Loucy (cell line): ENCODE data around the gene TUBG1.

ENCODE experiments used
- H2AFZ ChIP-seq: fragments of 200-600 bp; sonication (generic); 2 replicates; pipeline ENCODE4 v1.6.0; 2016; ENCODE audit warnings: antibody characterized with exemption, mild to moderate bottlenecking, low read length, moderate library complexity
- H3F3A ChIP-seq: fragments of 200-600 bp; 2 replicates; pipeline ENCODE4 v1.6.0; 2016; ENCODE audit warnings: antibody characterized with exemption, low read depth, mild to moderate bottlenecking
- H3K27me3 ChIP-seq: fragments of 200-600 bp; sonication (generic); 2 replicates; pipeline ENCODE4 v1.6.1; 2014; ENCODE audit warnings: low read length, mild to moderate bottlenecking; ENCODE audit not compliant: insufficient read depth, poor library complexity, severe bottlenecking
- H3K36me3 ChIP-seq: fragments of 200-600 bp; sonication (generic); 2 replicates; pipeline ENCODE4 v1.6.1; 2016; ENCODE audit warnings: low read length; ENCODE audit not compliant: insufficient read depth
- H3K4me1 ChIP-seq: fragments of 200-600 bp; sonication (generic); 2 replicates; pipeline ENCODE4 v1.5.1; 2014; ENCODE audit warnings: low read length, mild to moderate bottlenecking; ENCODE audit not compliant: insufficient read depth, poor library complexity, severe bottlenecking
- H3K4me2 ChIP-seq: fragments of 200-600 bp; sonication (generic); 2 replicates; pipeline ENCODE4 v1.6.0; 2014; ENCODE audit warnings: antibody characterized with exemption, low read length, low read depth, mild to moderate bottlenecking; ENCODE audit not compliant: poor library complexity, severe bottlenecking
- H3K4me3 ChIP-seq: fragments of 200-600 bp; sonication (generic); 2 replicates; pipeline ENCODE4 v1.5.1; 2014; ENCODE audit warnings: low read length, mild to moderate bottlenecking, mixed read lengths; ENCODE audit not compliant: poor library complexity, severe bottlenecking
- H3K79me2 ChIP-seq: fragments of 200-600 bp; sonication (generic); 2 replicates; pipeline ENCODE4 v1.6.1; 2014; ENCODE audit warnings: low read length; ENCODE audit not compliant: insufficient read depth
- H3K9ac ChIP-seq: fragments of 200-600 bp; sonication (generic); 2 replicates; pipeline ENCODE4 v1.6.0; 2014; ENCODE audit warnings: mild to moderate bottlenecking, low read depth, low read length, moderate library complexity; ENCODE audit not compliant: poor library complexity, severe bottlenecking
- H3K9me2 ChIP-seq: fragments of 200-600 bp; sonication (generic); replicated peaks from 2 replicates; pipeline ENCODE4 v1.6.1; 2016; ENCODE audit warnings: low read depth, low read length, mixed read lengths
- H3K9me3 ChIP-seq: fragments of 200-600 bp; sonication (generic); 2 replicates; pipeline ENCODE4 v1.6.1; 2014; ENCODE audit warnings: mild to moderate bottlenecking, antibody characterized with exemption, low read length, low read depth; ENCODE audit not compliant: insufficient read depth
- H4K20me1 ChIP-seq: fragments of 200-600 bp; sonication (generic); 2 replicates; pipeline ENCODE4 v1.6.0; 2014; ENCODE audit warnings: antibody characterized with exemption, low read length, mild to moderate bottlenecking; ENCODE audit not compliant: insufficient read depth, poor library complexity, severe bottlenecking
- EZH2phosphoT487 ChIP-seq: fragments of 200-600 bp; IDR thresholded peaks from 2 replicates; pipeline ENCODE4 v1.6.1; 2018; ENCODE audit warnings: antibody characterized with exemption, mild to moderate bottlenecking, moderate library complexity, borderline replicate concordance
- TF ChIP-seq, protein P1 (sequence below): fragments of 200-600 bp; sonication (generic); conservative IDR thresholded peaks from 2 replicates; pipeline ENCODE4 v1.5.1; 2014; ENCODE audit warnings: mild to moderate bottlenecking, antibody characterized with exemption, low read length

Gene TUBG1

DNA sequence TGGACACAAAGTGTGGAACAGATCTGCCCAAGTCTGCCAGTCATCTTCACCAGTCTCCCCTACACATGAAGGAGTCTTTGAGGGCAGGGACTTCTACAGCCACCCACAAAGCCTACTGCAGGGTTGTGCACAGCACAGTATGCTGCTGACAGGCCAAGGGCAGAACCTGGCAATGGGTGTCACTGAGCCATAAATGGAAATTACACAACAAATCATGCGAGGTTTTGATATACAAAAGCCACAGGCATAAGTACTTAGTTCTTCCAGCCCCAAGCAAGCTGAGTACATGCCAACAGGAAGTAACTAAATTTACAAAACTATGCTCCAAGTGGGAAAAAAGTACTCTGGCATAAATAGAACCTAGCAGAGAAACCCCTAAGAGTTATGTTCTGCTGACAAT, 24.1 kb upstream of the TUBG1 start:
- Histone ChIP-seq H3K9me2 (no peaks in the 10 kb centered on the region), H3K36me3 (peaks cover 74% of the 10 kb centered on the region; the same call in 1 of the 2 replicates), H3K9ac (no peak overlapping the region), H3K4me3 (no peak overlapping the region), H3K4me2 (no peak overlapping the region), H3K9me3 (no peaks in the 10 kb centered on the region), H2AFZ (no peak overlapping the region), H3F3A (no peaks in the 10 kb centered on the region), H3K4me1 (no peaks in the 10 kb centered on the region), H3K27me3 (no peaks in the 10 kb centered on the region), H4K20me1 (no peaks in the 10 kb centered on the region), H3K79me2 (no peaks in the 10 kb centered on the region)
- TF ChIP-seq EZH2phosphoT487, result no peak
- TF ChIP-seq, protein P1, sequence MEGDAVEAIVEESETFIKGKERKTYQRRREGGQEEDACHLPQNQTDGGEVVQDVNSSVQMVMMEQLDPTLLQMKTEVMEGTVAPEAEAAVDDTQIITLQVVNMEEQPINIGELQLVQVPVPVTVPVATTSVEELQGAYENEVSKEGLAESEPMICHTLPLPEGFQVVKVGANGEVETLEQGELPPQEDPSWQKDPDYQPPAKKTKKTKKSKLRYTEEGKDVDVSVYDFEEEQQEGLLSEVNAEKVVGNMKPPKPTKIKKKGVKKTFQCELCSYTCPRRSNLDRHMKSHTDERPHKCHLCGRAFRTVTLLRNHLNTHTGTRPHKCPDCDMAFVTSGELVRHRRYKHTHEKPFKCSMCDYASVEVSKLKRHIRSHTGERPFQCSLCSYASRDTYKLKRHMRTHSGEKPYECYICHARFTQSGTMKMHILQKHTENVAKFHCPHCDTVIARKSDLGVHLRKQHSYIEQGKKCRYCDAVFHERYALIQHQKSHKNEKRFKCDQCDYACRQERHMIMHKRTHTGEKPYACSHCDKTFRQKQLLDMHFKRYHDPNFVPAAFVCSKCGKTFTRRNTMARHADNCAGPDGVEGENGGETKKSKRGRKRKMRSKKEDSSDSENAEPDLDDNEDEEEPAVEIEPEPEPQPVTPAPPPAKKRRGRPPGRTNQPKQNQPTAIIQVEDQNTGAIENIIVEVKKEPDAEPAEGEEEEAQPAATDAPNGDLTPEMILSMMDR, result no peak

DNA sequence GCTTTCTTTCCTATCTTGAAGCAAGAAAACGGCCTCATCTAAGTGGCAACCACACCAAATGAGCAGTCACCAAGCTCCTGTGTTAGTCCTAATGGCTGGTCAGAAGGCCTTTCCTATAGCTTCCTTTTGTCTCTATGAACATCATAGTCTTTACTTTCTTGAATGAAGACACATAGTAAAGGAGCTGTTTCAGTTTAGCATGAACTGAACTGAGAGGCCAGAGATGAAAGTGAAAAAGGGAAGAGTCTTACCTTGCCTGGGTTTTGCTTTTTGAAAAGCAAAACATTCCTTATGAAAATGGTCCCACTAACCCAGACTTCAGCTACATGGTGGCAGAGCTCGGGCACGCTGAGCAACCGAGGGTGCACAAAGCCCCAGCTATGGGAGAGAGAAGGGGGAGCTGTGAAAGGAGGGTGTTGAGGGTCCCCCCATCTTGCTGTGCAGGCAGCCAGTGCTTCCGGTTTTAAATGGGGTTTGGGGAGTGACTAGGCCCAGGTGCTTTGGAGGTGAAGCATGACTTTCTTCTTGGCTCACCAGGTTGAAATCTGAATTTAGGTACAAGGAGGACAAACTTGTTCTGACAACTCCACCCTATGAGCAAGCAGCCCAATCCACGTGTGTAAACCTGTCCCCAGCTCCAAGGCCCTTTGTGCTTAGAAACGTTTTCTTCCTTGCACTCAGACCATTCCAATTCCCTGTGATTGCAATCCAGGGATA, 22.8 kb upstream of the TUBG1 start:
- H4K20me1 ChIP-seq, result no peaks in the 10 kb centered on the region
- no peaks in the 10 kb centered on the region for H3F3A ChIP-seq
- no peaks in the 10 kb centered on the region for H3K9me3 ChIP-seq
- H3K36me3 ChIP-seq, result peaks cover 71% of the 10 kb centered on the region; the same call in 1 of the 2 replicates
- no peaks in the 10 kb centered on the region for H3K27me3 ChIP-seq
- TF ChIP-seq, protein P1, result no peak
- no peak for TF ChIP-seq EZH2phosphoT487
- H3K4me1 ChIP-seq, result no peaks in the 10 kb centered on the region
- H3K79me2 ChIP-seq, result no peaks in the 10 kb centered on the region
- no peak overlapping the region for H3K9ac ChIP-seq
- H3K9me2 ChIP-seq, result no peaks in the 10 kb centered on the region
- no peak overlapping the region for H3K4me3 ChIP-seq
- no peak overlapping the region for H3K4me2 ChIP-seq
- no peak overlapping the region for H2AFZ ChIP-seq

DNA sequence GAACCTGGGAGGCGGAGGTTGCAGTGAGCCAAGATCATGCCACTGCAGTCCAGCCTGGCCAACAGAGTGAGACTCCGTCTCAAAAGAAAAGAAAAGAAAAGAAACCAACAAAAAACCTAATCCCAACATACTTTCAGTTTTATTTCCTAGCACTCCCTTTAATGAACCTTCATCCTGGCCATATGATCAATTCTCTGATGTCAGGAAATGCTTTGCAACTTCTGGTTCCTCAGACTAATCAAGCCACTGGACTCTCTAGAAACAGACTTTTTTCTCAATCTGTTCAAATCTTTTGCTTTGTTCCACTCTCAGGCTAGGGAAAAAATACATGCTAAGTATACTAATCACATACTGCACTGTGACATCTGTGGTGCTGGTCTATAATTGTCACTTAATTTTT, 18.6 kb upstream of the TUBG1 start:
- Histone ChIP-seq H3K79me2 (no peaks in the 10 kb centered on the region), H3K27me3 (no peaks in the 10 kb centered on the region), H2AFZ (no peak overlapping the region), H3K4me1 (no peaks in the 10 kb centered on the region), H3K4me2 (no peak overlapping the region), H3K9me2 (no peaks in the 10 kb centered on the region), H4K20me1 (no peaks in the 10 kb centered on the region), H3K4me3 (no peak overlapping the region), H3K9ac (no peak overlapping the region), H3K9me3 (no peaks in the 10 kb centered on the region), H3K36me3 (peaks cover 30% of the 10 kb centered on the region; the same call in 1 of the 2 replicates), H3F3A (no peaks in the 10 kb centered on the region)
- TF ChIP-seq, protein P1, result no peak
- no peak for TF ChIP-seq EZH2phosphoT487
